Left hindlimb (tissue), 1 donor: ENCODE data around the gene KCND2.

Experiments used
- DNase-seq: peaks from one replicate; pipeline ENCODE4 v3.0.0-alpha.2; 2018

The KCND2 gene

DNA sequence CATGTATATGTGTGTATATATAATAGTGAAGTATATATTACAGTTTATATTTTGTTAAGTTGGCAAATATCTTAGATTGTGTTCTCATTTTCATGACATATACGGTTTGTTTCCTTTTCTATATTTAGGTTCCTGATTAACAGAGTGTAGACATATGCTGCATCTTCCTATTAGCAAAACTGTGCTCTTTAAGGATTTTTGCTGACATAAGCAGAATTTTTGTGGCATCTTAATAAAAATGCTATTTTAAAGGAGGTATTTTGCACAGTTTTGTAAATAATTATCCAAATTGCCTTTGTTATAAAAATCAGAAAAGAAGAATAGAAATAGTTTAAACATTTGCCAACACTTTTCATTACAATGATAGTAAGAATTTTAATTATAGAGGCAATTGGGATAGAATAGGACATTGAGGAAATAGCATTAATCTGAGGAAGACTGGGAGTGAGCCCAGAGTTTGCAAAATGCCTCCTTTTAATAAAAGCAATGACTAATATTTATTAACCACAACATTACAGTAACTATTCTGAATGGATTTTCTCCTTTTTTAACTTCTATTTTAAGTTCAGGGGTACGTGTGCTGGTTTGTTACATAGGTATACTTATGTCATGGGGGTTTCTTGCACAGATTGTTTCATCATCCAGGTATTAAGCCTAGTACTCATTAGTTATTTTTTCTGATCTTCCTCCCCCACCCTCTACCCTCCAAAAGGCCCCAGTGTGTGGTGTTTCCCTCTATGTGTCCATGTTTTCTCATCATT, 38.2 kb downstream of the KCND2 start:
- no peak for DNase-seq

DNA sequence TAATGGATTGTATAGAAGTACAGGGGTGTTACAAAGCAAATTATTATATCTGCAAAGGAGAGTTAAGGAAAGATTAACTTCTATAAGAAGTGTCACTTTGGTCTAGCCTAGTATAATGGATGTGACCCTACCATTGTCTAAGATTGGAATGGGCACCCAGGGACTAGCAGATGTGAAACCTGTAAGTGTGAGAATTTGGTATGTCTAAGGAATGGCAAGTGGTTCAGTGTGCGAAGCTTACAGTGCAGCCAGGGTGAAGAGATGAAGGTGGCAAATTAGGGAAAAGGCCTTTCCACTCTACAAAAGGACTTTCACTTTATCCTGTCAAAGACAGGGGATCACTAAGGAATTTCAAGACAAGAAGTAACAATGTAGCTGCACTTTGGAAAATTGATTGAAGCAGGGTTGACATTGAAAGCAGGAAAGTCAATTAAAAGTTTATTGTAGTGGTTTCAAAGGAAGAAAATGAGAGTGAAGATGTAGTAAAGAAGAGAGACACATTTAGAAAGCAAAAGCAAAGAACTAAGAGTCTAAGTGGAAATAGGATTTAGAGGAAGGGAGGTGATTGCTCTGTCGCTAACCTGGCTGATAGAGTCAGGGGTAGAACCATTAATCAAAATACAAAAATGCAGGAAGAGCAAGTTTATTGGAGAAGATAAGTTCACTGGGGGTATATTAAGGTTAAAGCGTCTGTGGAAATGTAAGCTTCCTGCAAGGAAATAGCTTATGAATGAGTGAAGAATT, 47.4 kb downstream of the KCND2 start:
- no peak for DNase-seq

DNA sequence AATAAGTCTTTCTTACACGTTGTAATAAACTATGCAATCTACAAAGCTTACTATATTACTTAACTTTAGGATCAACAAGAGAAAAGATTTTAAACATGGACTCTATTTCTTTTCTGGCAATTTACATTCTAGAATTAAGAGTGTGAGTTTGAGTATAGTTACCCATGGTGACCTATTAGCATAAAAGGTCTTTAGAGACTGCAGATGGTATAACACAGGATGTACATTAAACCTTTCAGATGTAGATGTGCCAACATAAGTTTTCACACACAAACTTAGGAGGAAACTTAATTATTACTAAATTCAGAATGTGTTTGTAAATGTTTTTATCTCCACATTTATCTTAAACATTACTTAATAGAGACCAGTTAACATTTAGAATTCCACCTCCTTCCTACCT, 54.1 kb downstream of the KCND2 start:
- DNase-seq, result no peak

DNA sequence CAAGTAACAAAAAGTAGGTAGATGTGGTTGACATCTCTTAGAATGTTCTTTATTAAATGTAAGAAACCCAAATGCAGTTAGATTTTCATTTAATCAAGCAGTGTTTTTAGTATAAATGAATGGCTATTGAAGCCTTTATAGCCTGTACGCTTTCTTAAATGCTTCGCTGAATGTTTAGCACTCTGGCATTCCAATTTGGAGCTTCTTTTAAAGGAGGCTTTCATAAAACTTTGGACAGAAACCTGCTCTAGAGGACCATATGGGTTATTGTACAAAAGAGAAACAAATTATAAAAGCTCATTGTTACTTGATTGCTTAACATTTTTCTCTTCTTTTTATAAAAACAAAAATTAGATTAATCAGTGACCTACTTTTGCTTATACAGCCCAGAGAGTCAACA, 59.5 kb downstream of the KCND2 start:
- no peak for DNase-seq

DNA sequence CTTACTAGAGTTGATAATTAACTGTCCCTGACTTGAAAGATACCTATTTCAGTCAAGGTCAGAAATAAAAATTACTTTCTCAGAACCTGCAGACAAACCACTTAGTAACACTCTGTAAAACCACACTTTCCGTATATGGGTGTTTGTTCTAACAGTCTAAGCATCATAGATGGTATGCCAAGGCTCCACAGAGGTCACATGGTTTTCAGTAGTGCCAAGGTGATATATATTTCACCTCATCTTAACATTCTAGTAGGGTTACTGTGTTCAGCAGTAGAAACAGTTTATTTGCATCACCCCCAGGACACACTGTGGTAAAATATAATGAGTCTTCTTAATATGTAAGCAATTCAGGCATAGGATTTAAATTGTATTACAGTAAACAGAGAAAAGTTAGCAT, 61.5 kb downstream of the KCND2 start:
- no peak for DNase-seq

DNA sequence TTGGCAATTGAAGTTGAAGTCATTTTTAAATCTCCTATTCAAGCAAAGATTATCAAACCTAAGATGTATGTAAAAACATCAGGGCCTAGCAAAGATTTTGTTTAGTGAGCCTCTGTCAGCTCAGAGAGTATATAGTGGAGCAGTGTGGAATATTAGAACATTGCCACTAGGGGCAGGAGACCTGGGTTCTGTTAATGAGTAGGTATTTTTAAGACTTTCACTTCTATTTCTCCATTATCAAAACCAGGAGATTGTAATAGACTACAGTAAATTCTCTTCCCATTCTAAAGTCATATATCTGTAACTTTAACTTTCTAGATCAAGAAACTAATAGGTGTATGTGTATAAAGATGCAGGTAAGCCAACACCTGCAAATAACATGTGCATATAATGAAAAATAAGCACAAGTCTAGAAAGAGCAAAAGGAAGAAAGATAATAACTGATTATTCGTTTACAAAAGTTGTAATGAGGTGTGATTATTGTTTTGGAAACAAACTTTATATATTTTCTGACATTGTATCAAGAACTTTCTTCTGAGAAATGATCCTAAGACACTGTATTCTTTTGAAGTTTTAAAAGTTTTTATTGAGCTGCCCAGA, 64.4 kb downstream of the KCND2 start:
- DNase-seq, result no peak

DNA sequence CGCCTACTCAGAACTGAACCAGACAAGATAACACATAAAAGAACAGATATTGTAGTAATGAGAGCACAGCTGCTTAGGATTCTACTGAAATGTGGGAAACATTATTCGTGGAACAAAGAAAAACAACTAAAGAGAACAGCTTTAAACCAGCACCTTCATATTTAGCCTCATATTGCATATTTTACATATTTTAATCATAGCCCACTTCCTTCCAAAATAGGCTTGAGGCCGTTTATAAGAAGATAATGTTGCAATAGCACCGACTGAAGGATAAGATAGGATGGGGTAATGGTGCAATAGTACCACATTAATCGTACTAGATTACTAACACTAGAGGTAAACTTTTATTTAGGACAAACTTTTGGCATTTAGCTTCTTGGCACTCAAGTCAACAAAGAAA, 71.3 kb downstream of the KCND2 start:
- no peak for DNase-seq

DNA sequence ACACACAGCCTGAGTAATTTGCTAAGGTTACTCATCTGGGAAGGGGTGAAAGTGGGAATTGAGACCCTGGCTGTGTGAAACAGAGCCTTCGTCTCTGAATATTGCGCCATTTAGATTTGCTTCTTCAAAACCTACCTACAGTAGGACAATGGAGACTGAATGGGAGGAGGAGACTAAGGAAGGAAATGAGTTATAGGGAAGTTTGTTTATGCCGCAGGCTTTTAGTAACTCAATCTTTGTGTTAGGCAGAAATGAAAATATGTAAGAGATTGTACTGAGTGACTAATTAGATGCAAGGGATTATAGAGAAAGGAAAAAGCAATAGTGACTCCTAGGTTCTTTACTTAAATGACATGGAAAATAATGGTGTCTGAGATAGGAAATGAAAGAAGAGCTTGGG, 80.2 kb downstream of the KCND2 start:
- no peak for DNase-seq

DNA sequence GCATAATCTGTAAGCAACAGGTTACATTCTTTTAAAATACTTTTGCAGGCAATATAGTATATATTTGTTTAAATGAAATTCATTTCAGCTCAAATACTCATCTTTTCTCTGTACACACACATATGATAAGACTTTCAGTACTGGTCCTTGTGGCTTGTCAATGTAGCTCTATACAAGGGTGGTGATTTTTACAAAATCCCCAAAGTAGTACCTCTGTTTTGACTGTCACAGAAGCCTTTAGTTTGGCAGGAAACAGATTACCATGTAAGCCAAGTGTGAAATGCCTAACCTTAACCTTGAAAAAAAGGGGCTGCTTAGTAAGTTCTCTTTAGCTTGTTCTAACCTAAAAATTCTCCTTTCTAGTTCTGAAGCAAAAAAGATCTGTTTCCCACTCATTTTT, 87.9 kb downstream of the KCND2 start:
- no peak for DNase-seq

DNA sequence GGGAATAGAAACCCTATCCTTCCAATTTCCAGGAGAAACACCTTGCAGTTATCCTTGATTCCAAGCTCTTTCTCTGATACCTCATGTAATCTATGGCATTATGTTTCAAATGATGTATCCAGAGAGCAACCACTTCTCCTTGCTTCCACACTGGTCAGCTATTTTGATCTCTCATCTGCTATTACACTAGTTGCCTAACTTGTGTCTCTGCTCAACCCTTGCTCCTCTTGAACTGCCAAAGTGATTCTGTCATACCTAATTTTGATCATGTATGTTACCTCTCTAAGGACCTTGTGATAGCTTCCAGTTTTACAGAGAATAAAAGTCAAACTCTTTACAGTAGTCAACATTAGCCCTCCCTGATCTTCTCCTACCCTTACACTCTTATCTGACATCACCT, 90.4 kb downstream of the KCND2 start:
- DNase-seq, result no peak

DNA sequence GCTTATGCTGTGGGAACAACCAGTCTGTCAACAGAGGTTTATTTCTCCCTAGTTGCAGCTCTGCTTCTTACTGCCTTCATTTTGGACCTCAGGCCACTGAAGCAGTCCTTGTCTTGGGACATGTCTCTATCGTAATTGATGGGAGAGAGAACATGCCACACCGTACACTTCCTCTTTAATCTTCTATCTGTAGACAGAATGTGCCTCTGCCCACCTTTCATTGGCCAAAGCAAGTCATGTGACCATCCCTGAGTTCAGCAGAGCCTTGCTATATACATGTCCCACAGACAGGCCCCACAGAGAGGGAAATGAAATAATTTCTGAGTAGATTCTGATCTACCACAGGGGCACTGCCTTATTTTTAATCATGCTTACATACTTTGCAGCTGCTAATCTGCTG, 98.0 kb downstream of the KCND2 start:
- DNase-seq, result no peak

DNA sequence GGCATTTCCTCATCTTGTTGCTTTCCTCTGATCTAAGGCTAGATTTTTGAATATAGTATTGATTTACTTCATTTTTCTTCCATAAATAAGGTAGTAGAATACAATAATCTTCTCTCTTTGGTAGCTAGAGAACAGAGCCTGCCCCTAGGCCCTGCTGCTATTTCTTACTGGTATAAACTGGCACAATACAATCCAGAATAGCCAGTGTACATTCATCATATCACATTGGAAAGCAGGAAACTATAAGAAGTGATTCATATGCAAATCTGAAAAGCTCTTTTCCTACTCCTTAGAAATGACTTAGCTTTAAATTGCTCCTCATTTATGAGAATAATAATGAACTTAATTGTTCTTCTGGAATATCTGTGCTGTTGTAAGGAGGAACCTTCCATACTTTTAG, 100.2 kb downstream of the KCND2 start:
- DNase-seq, result no peak

DNA sequence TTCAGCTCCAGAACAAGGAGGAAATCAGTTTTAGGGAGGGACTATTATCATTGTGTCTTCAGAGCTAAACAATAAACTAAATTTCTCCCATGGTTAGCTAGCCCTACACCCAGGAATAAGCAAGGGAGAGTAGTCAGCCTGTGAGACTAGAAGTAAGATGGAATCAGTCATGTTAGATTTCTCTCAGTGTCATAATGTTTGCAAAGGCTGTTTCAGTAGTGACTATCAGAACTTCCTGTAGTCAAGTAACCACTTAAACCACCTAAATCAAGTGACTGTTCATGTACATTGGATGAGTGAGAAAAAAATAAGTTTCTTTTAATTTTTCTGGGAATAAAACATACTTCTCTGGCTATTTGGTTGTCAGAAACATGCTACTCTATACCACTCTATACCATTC, 121.6 kb downstream of the KCND2 start:
- DNase-seq, result no peak

DNA sequence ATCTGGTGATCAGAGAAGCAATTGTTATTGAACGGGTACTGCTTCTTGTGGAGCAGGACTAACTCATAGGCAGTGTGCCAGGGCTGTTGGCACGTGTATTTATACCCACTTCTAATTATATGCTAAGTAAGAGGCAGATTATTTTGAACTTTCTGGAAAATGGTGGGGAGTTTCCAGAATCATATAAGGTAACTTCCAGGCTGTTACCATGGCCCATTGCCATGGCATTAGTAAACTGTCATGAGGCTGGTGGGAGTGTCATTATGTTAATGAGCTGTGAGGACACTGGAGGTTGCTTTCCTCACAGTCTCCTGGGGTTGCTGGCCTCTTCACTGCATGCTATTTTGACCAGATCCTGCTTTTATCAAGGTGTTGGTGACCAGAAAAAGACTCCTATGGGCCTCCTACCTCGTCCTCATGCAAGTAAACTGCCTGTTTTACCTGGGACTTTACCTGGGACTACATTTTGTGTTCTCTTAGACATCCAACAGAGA, 122.6 kb downstream of the KCND2 start:
- no peak for DNase-seq

DNA sequence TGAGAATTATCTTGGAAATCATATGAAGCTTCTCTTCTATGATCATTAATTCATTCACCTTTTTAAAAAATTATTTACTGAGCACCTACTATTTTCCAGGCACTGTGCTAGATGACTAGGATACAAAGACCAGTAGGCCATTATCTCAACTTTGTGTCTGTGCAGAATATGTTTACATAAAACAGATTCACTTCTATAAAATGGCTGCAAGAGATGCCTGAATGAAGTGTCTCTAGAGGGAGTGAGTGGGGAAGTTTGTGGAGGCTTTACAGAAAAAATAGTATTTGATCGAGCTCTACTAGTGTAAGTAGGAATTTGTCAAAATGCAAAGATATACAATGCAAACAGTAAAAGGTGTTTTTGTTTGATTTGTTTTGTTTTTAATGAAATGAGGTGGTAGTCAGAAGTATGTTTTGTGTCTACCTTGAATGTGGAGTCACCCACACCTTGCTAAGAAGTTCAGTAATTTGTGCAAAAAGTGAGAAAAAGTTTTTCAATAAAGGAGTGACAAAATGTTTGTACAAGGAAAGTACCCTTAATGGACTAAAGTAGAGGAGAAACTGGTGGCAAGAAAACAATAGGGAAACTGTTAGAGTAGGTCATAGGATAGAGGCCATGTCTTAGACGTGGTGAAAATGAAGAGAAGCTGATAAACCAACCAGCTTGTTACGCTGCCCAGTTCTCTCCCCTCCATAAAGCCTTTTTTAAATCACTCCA, 125.5 kb downstream of the KCND2 start:
- no peak for DNase-seq

DNA sequence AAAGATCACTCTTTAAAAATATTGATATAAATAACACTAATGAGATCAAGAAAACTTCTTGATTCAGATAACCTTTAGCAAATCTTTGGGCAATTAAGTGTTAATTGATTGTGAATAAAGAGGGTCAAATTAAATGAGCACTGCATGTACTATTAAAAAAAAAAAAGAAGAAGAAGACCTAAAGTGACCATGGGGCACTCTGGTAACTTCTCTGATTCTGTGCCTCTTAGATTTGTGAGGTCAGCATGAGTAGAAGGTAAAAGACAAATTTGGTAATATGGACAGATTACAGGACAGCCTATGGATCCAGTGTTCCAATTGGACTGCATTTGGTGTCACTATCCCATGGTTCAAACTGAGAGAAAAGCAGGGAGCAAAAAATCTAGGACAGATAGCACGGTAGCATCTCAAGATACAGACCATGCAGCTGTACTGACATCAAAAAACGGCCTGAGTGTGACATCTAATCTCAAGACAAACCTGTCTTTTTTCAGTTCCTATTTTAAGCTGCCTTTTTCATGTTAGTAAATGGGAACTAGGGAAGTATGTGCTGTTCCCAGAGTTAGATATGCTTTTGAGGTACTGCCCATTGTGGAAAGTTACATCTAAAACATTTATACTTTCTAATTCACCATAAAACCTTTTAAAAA, 128.0 kb downstream of the KCND2 start:
- DNase-seq, result no peak

DNA sequence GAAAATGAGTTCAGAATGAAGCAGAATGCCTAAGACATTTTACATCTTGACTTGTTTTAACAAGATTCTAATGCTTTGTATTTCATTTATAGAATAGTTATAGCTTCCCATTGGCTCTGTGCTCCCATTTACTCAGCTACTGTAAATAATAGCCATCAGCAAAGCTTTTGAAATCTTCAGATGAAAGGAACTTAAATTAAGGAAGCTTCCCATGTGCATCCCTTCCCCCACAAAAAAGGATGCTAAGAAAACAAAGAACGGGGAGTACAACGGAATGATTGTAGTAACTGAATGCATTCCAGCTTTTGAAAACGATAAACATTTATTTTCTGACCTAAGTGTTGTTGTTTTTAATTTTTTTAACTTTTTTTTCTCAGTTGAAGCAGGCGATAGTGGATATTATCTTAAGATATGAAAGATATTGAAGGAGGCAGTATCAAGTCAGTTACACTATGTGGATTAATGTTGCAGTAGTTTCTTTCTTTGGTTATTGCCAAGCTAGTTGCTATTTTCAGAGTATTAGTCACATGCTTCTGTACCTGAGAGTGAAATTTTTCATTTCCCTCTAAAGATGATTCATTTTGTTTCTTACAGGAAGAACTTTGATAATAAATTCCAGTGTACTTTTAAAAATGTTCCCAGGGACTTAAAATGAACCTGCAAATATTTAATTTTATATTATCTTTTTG, 129.2 kb downstream of the KCND2 start:
- DNase-seq, result no peak

DNA sequence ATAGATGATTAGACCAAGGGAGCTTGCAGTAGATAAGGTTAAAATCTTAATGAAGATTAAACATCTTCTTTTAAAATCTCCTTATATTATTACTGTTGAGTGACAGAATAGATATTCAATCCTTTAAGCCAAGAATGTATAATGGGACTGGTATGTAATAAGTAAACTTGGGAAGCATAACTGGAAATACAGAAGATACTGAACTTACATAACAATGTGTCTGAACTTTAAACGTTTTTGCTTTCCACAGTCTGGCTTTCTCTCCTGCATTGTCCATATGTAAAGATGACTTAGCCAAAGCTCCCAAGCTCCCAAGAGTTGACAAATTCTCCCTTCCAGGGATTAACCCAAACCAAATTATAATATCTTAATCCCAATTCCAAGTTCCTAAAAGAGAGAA, 129.8 kb downstream of the KCND2 start:
- DNase-seq, result no peak

DNA sequence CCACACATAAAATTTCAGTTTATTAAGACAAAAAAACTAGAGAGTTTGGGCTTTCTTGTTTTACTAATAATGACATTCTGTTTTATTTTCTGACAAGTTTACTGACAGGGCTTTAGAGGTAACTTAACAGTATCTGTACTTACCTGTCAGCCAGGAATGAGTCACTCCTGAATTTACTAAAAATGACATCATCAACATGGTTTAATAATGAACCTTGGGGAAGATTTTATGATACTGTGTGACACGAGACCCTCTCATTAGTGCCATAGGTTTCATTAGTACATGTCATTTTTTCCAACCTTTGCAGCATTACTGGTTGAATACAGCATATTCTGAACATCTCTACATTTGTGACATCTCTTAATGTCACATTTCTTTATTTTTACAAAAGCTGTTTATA, 131.1 kb downstream of the KCND2 start:
- DNase-seq, result no peak

DNA sequence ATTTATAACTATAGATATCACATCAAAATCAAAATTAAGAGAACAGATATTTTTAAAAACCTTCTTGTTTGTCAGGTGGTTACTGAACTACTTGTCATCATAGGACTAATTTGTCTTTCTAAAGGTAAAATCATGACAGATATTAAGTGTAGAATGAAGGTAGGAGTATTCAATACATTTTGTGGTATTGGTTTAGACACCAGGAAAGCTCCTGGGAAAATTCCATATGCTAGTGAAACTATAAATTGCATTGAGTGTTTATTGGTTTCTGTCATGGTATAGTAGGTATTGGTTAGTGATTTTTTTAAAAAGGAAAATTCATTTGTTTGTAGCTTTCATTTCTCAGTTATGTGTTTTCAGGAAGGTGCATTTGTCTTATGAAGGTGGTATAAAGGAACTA, 132.7 kb downstream of the KCND2 start:
- no peak for DNase-seq

DNA sequence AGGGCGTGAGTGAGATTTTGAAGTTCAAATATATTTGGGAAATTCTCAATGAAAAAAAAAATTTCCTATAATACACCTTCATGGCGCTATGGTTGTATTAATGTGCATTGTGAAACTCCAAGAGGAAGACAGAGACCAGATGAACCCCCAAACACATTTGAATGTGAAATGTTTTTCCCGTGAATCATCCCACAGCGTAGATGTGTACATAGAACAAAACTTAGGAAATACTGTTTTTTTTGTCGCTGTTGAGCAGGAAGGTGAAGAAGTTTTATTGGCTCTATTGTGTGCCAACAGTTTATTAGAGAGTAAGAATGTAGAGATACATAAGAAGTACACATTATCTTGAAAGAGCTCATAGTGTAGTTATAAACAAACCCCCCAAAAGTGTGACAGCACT, 134.0 kb downstream of the KCND2 start:
- no peak for DNase-seq
